Kidney (tissue), 14 donors: ENCODE results near the gene ADAMTS19. TPM values are rescaled to one million over a fixed set of nuclear protein-coding genes. Genes with fewer than 3 reads are reported as not detected.

Experiments used
- DNase-seq, 5 donors: peaks; one replicate each; pipeline ENCODE4 v3.0.0-alpha.2; 2013 to 2020
- FAIRE-seq: peaks from 2 replicates; lab custom pipeline; 2012; peaks lifted over from hg19 to GRCh38; lab: Jason Lieb, UNC
- H3K27ac ChIP-seq, 2 donors: one replicate each; pipeline ENCODE4 v1.7.0; 2013; ENCODE audit warnings: low read depth in 2 of 2, low read length in 2 of 2, inconsistent platforms in 1 of 2
- H3K27me3 ChIP-seq: one replicate; pipeline ENCODE4 v1.7.1; 2013; ENCODE audit warnings: low read length, inconsistent platforms; ENCODE audit not compliant: control insufficient read depth, insufficient read depth
- H3K36me3 ChIP-seq, 3 donors: one replicate each; pipeline versions ENCODE4 v1.7.0 to v1.7.1; 2013; ENCODE audit warnings: low read length in 3 of 3, control low read depth in 1 of 3, inconsistent platforms in 1 of 3; ENCODE audit not compliant: insufficient read depth in 3 of 3, control insufficient read depth in 2 of 3
- H3K4me1 ChIP-seq, 3 donors: one replicate each; pipeline versions ENCODE4 v1.7.0 to v1.7.1; 2013; ENCODE audit warnings: low read length in 3 of 3, inconsistent platforms in 1 of 3, low read depth in 1 of 3; ENCODE audit not compliant: control insufficient read depth in 2 of 3, insufficient read depth in 2 of 3
- H3K4me3 ChIP-seq, 3 donors: one replicate each; pipeline versions ENCODE4 v1.7.0 to v1.8.1; 2013; ENCODE audit warnings: low read length in 3 of 3, control low read depth in 1 of 3, inconsistent platforms in 1 of 3
- H3K9ac ChIP-seq, 3 donors: one replicate each; pipeline versions ENCODE4 v1.7.0 to v1.7.1; 2013; ENCODE audit warnings: low read length in 3 of 3, control low read depth in 1 of 3, inconsistent platforms in 1 of 3
- H3K9me3 ChIP-seq, 3 donors: one replicate each; pipeline versions ENCODE4 v1.7.0 to v1.7.1; 2013; ENCODE audit warnings: low read length in 3 of 3, control low read depth in 1 of 3, inconsistent platforms in 1 of 3; ENCODE audit not compliant: control insufficient read depth in 2 of 3, insufficient read depth in 1 of 3
- CTCF ChIP-seq: IDR thresholded peaks from 3 replicates; pipeline ENCODE4 v1.5.1; 2012; ENCODE audit warnings: mild to moderate bottlenecking, moderate library complexity, borderline replicate concordance; ENCODE audit not compliant: insufficient read depth; ENCODE audit errors: extremely low read depth
- intact Hi-C: fragments of 100-400 bp; cut with DNase I; formaldehyde crosslinking; loops from one replicate; pipeline ENCODE4 v1.11.1; 2022
- polyA plus RNA-seq: library from polyadenylated mRNA; stranded (reverse); fragments of 350-450 nt; fragmentation: Illumina TruSeq; extraction: RNeasy Lipid Tissue Mini Kit (QIAGEN cat#74804); gene quantifications from one replicate; pipeline ENCODE4 v1.2.3, GENCODE V29; 2014; ENCODE audit warnings: low read depth, low replicate concordance; ENCODE audit not compliant: insufficient read depth
- total RNA-seq: library from RNA; stranded (reverse); fragmentation: NEBNext Ultra II Directional; extraction: Animal tissue kit (Norgen Biotek cat#: 25700); gene quantifications from one replicate; pipeline ENCODE4 v1.2.1, GENCODE V29; 2021
- donor health status: control.
- donor health status: control.
- donor health status: control.
- donor health status: control.
- donor health status: control.
- donor health status: DM: yes; HTN: yes; CAD: no.
- donor health status: Normal renal cell carcinoma (clear cell type).

Gene ADAMTS19
- total and polyA plus RNA-seq, 2 donors from 2014 or later = 0.73 TPM; not detected in 1

GRCh38 chr5:129541648-129542251, 81.7 kb downstream of the ADAMTS19 start:
- Histone ChIP-seq H3K9ac (no peak overlapping the region), H3K27me3 (no peaks in the 10 kb centered on the region), H3K27ac (no peak overlapping the region), H3K4me1 (no peaks in the 10 kb centered on the region), H3K36me3 (no peaks in the 10 kb centered on the region), H3K9me3 (no peaks in the 10 kb centered on the region), H3K4me3 (no peak overlapping the region)
- no peak for FAIRE-seq
- no peak for TF ChIP-seq CTCF
- intact Hi-C loops = no loop called here
- no peak for DNase-seq

GRCh38 chr5:129547137-129547536, 87.0 kb downstream of the ADAMTS19 start:
- no peak overlapping the region for H3K9ac ChIP-seq

GRCh38 chr5:129554134-129554904, 94.2 kb downstream of the ADAMTS19 start:
- no peak overlapping the region for H3K4me3 ChIP-seq
- H3K27ac ChIP-seq = no peak overlapping the region
- FAIRE-seq (no peak), DNase-seq (no peak)
- no peaks in the 10 kb centered on the region for H3K27me3 ChIP-seq
- H3K9ac ChIP-seq = no peak overlapping the region
- no peaks in the 10 kb centered on the region for H3K9me3 ChIP-seq
- no peaks in the 10 kb centered on the region for H3K4me1 ChIP-seq
- no peaks in the 10 kb centered on the region for H3K36me3 ChIP-seq
- intact Hi-C loops = no loop called here
- TF ChIP-seq CTCF = no peak

More at GRCh38 chr5:129547137-129547536, 87.0 kb downstream of the ADAMTS19 start:
- DNase-seq = no peak
- H3K36me3 ChIP-seq = no peaks in the 10 kb centered on the region
- TF ChIP-seq CTCF = no peak
- H3K4me3 ChIP-seq = no peak overlapping the region
- intact Hi-C loops = no loop called here
- H3K9me3 ChIP-seq = no peaks in the 10 kb centered on the region
- no peak for FAIRE-seq
- no peaks in the 10 kb centered on the region for H3K4me1 ChIP-seq
- no peak overlapping the region for H3K27ac ChIP-seq
- H3K27me3 ChIP-seq = no peaks in the 10 kb centered on the region
